Ovary (tissue), 9 donors: Measurements from ENCODE around the gene RSAD1. TPM values are rescaled to one million over a fixed set of nuclear protein-coding genes. Genes with fewer than 3 reads are reported as not detected.
"Not testable (repeated sequence)": the region's sequence is repeated elsewhere in the genome, so short reads cannot be mapped to it uniquely, and the experiment has no call there.

ENCODE experiments used
- DNase-seq, 5 donors: peaks; one replicate each; pipeline ENCODE4 v3.0.0-alpha.2; 2019 to 2020
- H3K27ac ChIP-seq, 2 donors: fragments of 200-600 bp; one replicate each; pipeline versions ENCODE4 v1.5.1 to v1.8.0; 2019 to 2022
- H3K27me3 ChIP-seq: fragments of 200-600 bp; one replicate; pipeline ENCODE4 v1.8.0; 2022
- H3K36me3 ChIP-seq: fragments of 200-600 bp; sonication (generic); one replicate; pipeline ENCODE4 v1.5.1; 2019
- H3K4me1 ChIP-seq: one replicate; pipeline ENCODE4 v1.8.1; 2013; ENCODE audit warnings: mild to moderate bottlenecking, moderate library complexity; ENCODE audit not compliant: insufficient read depth
- H3K4me3 ChIP-seq: fragments of 200-600 bp; sonication (generic); one replicate; pipeline ENCODE4 v1.5.1; 2017
- H3K9me3 ChIP-seq, 2 donors: fragments of 200-600 bp in 1 of 2; sonication (generic) in 1 of 2; one replicate each; pipeline versions ENCODE4 v1.5.1 to v1.8.1; 2013 to 2019; ENCODE audit warnings: mild to moderate bottlenecking in 1 of 2, moderate library complexity in 1 of 2
- EP300 ChIP-seq: sonication (generic); formaldehyde crosslinking; IDR thresholded peaks from one replicate; pipeline ENCODE4 v1.6.1; 2017; ENCODE audit warnings: antibody characterized with exemption
- POLR2A ChIP-seq: fragments of 450-650 bp; IDR thresholded peaks from one replicate; pipeline ENCODE4 v1.6.1; 2017; ENCODE audit warnings: antibody characterized with exemption, mild to moderate bottlenecking, moderate library complexity
- WGBS, 3 donors: extraction: QIAGEN DNeasy Blood & Tissue Kit in 1 of 3; methylation state at CpG; one replicate each; pipeline versions ENCODE4 v1.1.5 to v1.1.7; 2013 to 2017; 5-methylcytosine and 5-hydroxymethylcytosine counted together
- intact Hi-C, 4 donors: fragments of 100-400 bp; cut with DNase I; formaldehyde crosslinking; loops; one replicate each; pipeline versions ENCODE4 v1.11.0 to v1.15.1; 2022 to 2023
- polyA plus RNA-seq, 2 donors: library from polyadenylated mRNA; stranded (reverse); fragments of 200-250 nt in 1 of 2; fragments of 350-450 nt in 1 of 2; fragmentation: Illumina TruSeq in 1 of 2; extraction: RNeasy Lipid Tissue Mini Kit (QIAGEN cat#74804) in 1 of 2; gene quantifications; one replicate each; pipeline ENCODE4 v1.2.3, GENCODE V29; 2013 to 2014
- total RNA-seq, 7 donors: library from RNA; depleted of rRNA in 2 of 7; stranded (reverse); fragments of >200 nt in 2 of 7; fragmentation: NEBNext Ultra II Directional in 3 of 7; extraction: Animal tissue kit (Norgen Biotek cat#: 25700) in 3 of 7; gene quantifications; one replicate each; pipeline versions ENCODE4 v1.1.0 to v1.2.4, GENCODE V29; 2016 to 2023
- TF ChIP-seq, protein P1 (sequence below), 3 donors: fragments of 450-650 bp in 2 of 3; fragments of 200-600 bp in 1 of 3; IDR thresholded peaks; one replicate each; pipeline versions ENCODE4 v1.5.1 to v1.8.0; 2016 to 2022; ENCODE audit warnings: antibody characterized with exemption in 3 of 3, mild to moderate bottlenecking in 1 of 3
- donor health status: DM: no; HTN: no; CAD: no; lungs with moderate emphysema.
- donor health status: DM: no; HTN: no; CAD: no.
- donor health status: Bipolar disorder and iron deficiency.
- donor health status: DM: yes; HTN: yes; CAD: no.
- donor health status: DM: no; HTN: no; CAD: no.
- donor health status: DM: yes; HTN: yes; CAD: no.

Gene RSAD1
- total and polyA plus RNA-seq, 9 donors, result 21.2 to 48.0 (median 34.6) TPM

DNA sequence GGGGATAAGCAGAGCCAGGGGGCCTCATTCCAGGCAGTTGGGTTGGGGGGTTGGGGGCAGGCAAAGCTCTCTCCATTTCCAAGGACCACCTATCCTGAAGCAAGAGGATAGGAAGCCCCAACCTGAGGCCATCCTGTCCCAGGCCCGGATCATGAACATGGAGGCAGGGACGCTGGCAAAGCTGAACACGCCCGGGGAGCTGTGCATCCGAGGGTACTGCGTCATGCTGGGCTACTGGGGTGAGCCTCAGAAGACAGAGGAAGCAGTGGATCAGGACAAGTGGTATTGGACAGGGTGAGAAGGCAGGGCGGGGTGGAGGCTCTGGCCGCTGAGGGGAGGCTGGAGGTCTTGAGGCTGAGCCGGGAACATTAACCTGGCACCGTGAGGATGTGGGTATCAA, 6.4 kb upstream of the RSAD1 start:
- Histone ChIP-seq H3K9me3 (no peaks in the 10 kb centered on the region), H3K27ac (no peak overlapping the region), H3K27me3 (no peaks in the 10 kb centered on the region), H3K4me3 (no peak overlapping the region), H3K36me3 (no peaks in the 10 kb centered on the region), H3K4me1 (peaks cover 7% of the 10 kb centered on the region)
- WGBS, 3 donors, result 90 to 93% (median 92%) methylated on average over 10 of the region's 10 CpGs
- intact Hi-C loops, result no loop called here
- DNase-seq, result no peak
- TF ChIP-seq, protein P1, sequence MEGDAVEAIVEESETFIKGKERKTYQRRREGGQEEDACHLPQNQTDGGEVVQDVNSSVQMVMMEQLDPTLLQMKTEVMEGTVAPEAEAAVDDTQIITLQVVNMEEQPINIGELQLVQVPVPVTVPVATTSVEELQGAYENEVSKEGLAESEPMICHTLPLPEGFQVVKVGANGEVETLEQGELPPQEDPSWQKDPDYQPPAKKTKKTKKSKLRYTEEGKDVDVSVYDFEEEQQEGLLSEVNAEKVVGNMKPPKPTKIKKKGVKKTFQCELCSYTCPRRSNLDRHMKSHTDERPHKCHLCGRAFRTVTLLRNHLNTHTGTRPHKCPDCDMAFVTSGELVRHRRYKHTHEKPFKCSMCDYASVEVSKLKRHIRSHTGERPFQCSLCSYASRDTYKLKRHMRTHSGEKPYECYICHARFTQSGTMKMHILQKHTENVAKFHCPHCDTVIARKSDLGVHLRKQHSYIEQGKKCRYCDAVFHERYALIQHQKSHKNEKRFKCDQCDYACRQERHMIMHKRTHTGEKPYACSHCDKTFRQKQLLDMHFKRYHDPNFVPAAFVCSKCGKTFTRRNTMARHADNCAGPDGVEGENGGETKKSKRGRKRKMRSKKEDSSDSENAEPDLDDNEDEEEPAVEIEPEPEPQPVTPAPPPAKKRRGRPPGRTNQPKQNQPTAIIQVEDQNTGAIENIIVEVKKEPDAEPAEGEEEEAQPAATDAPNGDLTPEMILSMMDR (IDR thresholded peaks at IDR 0.05), result no peak
- TF ChIP-seq EP300 (no peak), POLR2A (no peak)

- DNase-seq, intact Hi-C loops, H3K4me3 ChIP-seq, H3K27me3 ChIP-seq, H3K27ac ChIP-seq, H3K36me3 ChIP-seq, H3K4me1 ChIP-seq, H3K9me3 ChIP-seq: not testable (repeated sequence)
- 83 to 92% (median 84%) methylated on average over 13 of the region's 13 CpGs for WGBS, 3 donors
Measured at GRCh38 chr17:50472761-50473161, 5.9 kb upstream of the RSAD1 start.

- no peaks in the 10 kb centered on the region for H3K27me3 ChIP-seq
- no peak overlapping the region for H3K27ac ChIP-seq
- peaks cover 5% of the 10 kb centered on the region for H3K4me1 ChIP-seq
- intact Hi-C loops, result no loop called here
- WGBS, 3 donors, result 75 to 84% (median 78%) methylated on average over 11 of the region's 11 CpGs
- TF ChIP-seq, protein P1 (IDR thresholded peaks at IDR 0.05), result no peak
- TF ChIP-seq POLR2A (no peak), EP300 (no peak)
- H3K9me3 ChIP-seq, result no peaks in the 10 kb centered on the region
- H3K4me3 ChIP-seq, result no peak overlapping the region
- no peak for DNase-seq
- H3K36me3 ChIP-seq, result no peaks in the 10 kb centered on the region
Measured at GRCh38 chr17:50473901-50474300, 4.8 kb upstream of the RSAD1 start.

- no peaks in the 10 kb centered on the region for H3K27me3 ChIP-seq
- no peak for DNase-seq
- no peaks in the 10 kb centered on the region for H3K36me3 ChIP-seq
- H3K4me1 ChIP-seq, result peaks cover 7% of the 10 kb centered on the region
- H3K9me3 ChIP-seq, result no peaks in the 10 kb centered on the region
- no peak overlapping the region for H3K27ac ChIP-seq
- no peak for TF ChIP-seq POLR2A
- no peak for TF ChIP-seq EP300
- H3K4me3 ChIP-seq, result no peak overlapping the region
- intact Hi-C loops, result no loop called here
- 84 to 87% (median 86%) methylated on average over 6 of the region's 6 CpGs for WGBS, 3 donors
Measured at GRCh38 chr17:50474523-50474922, 4.1 kb upstream of the RSAD1 start.

DNA sequence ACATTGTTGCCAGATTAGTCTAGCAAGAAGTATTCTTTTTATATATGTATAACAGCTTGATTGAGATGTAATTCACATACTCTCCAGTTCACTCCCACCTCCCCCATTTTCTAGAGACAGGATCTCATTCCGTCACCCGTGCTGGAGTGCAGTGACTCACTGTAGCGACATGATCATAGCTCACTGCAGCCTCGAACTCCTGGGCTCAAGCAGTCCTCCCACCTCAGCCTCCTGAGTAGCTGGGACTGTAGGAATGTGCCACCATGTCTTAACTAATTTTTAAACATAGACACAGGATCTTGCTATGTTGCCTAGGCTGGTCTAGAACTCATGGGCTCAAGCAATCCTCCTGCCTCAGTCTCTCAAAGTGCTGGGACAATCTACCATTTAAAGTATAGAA, 3.3 kb upstream of the RSAD1 start:
- H3K4me3 ChIP-seq, result no peak overlapping the region
- H3K27ac ChIP-seq, result no peak overlapping the region
- TF ChIP-seq EP300, result no peak
- TF ChIP-seq, protein P1 (IDR thresholded peaks at IDR 0.05), result no peak
- TF ChIP-seq POLR2A, result no peak
- H3K9me3 ChIP-seq, result no peaks in the 10 kb centered on the region
- intact Hi-C loops, result no loop called here
- H3K4me1 ChIP-seq, result peaks cover 11% of the 10 kb centered on the region
- no peaks in the 10 kb centered on the region for H3K27me3 ChIP-seq
- no peak for DNase-seq
- 88 to 90% (median 88%) methylated on average over 4 of the region's 4 CpGs for WGBS, 3 donors
- H3K36me3 ChIP-seq, result no peaks in the 10 kb centered on the region

- peaks cover 11% of the 10 kb centered on the region for H3K4me1 ChIP-seq
- H3K9me3 ChIP-seq, H3K27ac ChIP-seq, H3K27me3 ChIP-seq, intact Hi-C loops, H3K36me3 ChIP-seq, H3K4me3 ChIP-seq, DNase-seq: not testable (repeated sequence)
- 9 to 26% (median 12%) methylated on average over 24 to 33 of the region's 33 CpGs for whole genome bisulfite sequencing, 3 donors
Measured at GRCh38 chr17:50475775-50476544, 2.7 kb upstream of the RSAD1 start.
